GM15510 (cell line): Measurements from ENCODE around the gene LSM7.

Source experiments
- POLR2A ChIP-seq: IDR thresholded peaks from 3 replicates; pipeline ENCODE4 v1.6.1; 2011; ENCODE audit warnings: borderline replicate concordance; ENCODE audit not compliant: insufficient read length; ENCODE audit errors: extremely low read depth

The LSM7 gene

GRCh38 chr19:2345076-2345475 lies 16.7 kb upstream of the LSM7 start:
- no peak for TF ChIP-seq POLR2A

- TF ChIP-seq POLR2A: no peak
Measured at GRCh38 chr19:2344381-2344870, 16.0 kb upstream of the LSM7 start.

GRCh38 chr19:2343289-2343982 lies 15.1 kb upstream of the LSM7 start:
- TF ChIP-seq POLR2A: no peak

GRCh38 chr19:2342656-2343288 lies 14.4 kb upstream of the LSM7 start:
- TF ChIP-seq POLR2A: no peak

- no peak for TF ChIP-seq POLR2A
Measured at GRCh38 chr19:2341982-2342381, 13.6 kb upstream of the LSM7 start.

GRCh38 chr19:2341244-2341751 lies 12.9 kb upstream of the LSM7 start:
- no peak for TF ChIP-seq POLR2A

- TF ChIP-seq POLR2A: no peak
Measured at GRCh38 chr19:2340496-2341243, 12.3 kb upstream of the LSM7 start.

- no peak for TF ChIP-seq POLR2A
Measured at GRCh38 chr19:2339644-2340310, 11.4 kb upstream of the LSM7 start.

GRCh38 chr19:2338751-2339643 lies 10.6 kb upstream of the LSM7 start:
- TF ChIP-seq POLR2A: no peak

- TF ChIP-seq POLR2A: no peak
Measured at GRCh38 chr19:2338055-2338615, 9.7 kb upstream of the LSM7 start.

GRCh38 chr19:2337329-2337707 lies 8.9 kb upstream of the LSM7 start:
- TF ChIP-seq POLR2A: no peak

- TF ChIP-seq POLR2A: no peak
Measured at GRCh38 chr19:2336528-2337328, 8.3 kb upstream of the LSM7 start.

- no peak for TF ChIP-seq POLR2A
Measured at GRCh38 chr19:2335848-2336247, 7.5 kb upstream of the LSM7 start.
